HG02884 (cell line): ENCODE results near the gene POM121C.
"Not testable (repeated sequence)": the region's sequence is repeated elsewhere in the genome, so short reads cannot be mapped to it uniquely, and the experiment has no call there.

Experiments used
- ATAC-seq: cut with Tn5 transposase; IDR thresholded peaks from one replicate; pipeline ENCODE4 v1.9.1; 2021; ENCODE audit warnings: mild to moderate bottlenecking, moderate library complexity; ENCODE audit not compliant: unreplicated experiment

The POM121C gene

GRCh38 chr7:75485979-75486643 is at the start of gene POM121C:
Gene POM121C, minus strand, starts transcription at chr7:75486299. Its CDS starts 44,803 bp downstream, at chr7:75441496.
- ATAC-seq, result peak; percentile 91

DNA sequence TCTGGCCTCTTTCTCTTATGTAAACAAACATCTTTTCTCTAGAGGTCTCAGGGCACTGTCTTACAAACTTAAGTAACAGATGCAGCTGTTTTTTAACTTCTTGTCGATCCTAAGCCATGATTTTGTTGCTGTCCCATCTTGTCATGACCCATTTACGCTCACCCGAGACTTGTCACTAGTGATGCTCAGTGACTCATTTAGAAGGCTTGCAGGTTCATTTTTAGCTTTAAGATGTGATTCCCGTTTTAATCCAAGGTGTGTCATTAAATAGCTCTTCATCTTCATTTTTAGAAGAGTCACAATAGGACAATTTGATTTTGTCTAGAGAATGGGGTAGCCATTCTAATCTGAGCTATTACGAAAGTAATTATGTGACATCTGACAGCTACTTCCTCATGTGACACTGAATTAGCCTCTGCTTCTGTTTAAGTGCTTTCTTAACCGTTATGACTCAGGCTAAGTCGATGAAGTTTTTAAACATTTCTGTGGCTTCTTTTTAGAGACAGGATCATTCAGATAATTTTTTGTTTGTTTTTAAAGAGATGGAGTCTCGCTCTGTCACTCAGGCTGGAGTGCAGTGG is 48.7 kb upstream of the POM121C start:
- peak; percentile 68 for ATAC-seq

GRCh38 chr7:75533926-75534325 is 47.8 kb upstream of the POM121C start:
- ATAC-seq, result no peak

GRCh38 chr7:75532639-75533038 is 46.5 kb upstream of the POM121C start:
- ATAC-seq, result no peak

DNA sequence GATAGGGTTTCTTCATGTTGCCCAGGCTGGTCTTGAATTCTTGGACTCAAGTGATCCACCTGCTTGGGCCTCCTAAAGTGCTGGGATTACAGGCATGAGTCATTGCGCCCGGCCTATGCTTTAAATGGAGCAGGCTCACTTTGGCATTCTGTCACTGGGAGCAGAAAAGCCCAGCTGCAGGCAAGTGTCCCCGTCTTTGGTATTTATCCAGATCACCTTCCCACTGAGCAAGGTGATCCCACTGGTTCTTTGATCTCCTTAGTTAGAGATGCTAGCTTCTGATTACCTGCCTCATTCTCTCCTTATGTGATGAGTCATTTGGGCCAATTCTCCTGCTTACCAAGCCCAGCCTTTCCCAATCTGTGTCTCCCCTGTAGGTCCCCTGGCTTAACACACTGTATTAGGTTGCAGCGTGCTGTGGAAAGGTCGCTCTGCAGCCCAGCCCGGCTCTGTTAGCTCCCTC is 45.3 kb upstream of the POM121C start:
- ATAC-seq, result no peak

- not testable (repeated sequence) for ATAC-seq
Observed at GRCh38 chr7:75527224-75527722, 41.2 kb upstream of the POM121C start.

DNA sequence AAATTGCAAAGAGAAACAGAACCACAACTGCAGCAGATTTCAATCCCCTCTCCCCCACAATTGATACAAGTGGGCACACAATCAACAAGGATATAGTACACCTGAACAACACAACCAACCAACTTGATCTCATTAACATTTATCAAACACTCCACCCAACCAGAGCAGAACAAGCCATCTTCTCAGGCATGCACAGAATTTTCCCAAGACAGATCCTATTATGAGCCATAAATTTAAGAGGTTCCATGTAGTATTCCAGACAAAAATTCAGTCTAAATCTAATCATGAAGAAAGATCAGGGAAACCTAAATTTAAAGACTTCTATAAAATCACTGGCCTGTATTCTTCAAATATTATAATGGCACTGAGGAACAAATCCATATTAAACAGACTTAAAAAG is 35.6 kb upstream of the POM121C start:
- not testable (repeated sequence) for ATAC-seq

DNA sequence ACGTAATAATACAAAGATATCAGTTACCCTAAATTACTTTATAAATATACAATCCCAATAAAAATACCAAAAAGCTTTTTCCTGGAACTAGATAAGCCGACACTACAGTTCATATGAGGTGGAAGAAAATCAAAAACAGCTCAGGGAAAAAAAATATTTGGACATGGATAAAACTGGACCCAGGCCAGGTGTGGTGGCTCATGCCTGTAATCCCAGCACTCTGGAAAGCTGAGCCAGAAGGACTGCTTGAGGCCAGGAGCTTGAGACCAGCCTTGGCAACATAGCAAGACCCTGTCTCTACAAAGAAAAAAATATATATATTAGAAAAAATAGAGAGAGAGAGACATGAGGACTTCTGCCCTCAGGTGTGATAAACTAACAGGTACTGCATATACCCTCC is 32.7 kb upstream of the POM121C start:
- not testable (repeated sequence) for ATAC-seq

DNA sequence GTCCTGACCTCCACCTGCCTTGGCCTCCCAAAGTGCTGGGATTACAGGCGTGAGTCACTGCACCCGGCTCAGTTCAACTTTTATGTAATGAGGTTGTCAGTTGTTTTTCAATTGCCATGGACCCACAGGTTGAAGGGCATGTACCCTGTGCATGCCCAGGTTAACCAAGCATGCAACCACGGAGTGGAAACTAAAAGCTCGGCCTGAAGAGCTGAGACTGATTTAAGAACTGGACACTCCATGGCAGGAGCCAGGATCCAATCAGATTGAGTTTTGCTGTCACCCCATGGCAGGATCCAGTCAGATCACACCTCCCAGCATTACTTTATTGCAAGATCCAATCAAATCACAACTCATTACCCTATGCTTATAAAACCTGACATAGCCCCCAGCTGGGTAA is 22.9 kb upstream of the POM121C start:
- not testable (repeated sequence) for ATAC-seq

- ATAC-seq, result not testable (repeated sequence)
Observed at GRCh38 chr7:75492020-75492419, 5.9 kb upstream of the POM121C start, which contains the start of gene SPDYE5. Gene SPDYE5, plus strand, starts transcription at chr7:75492320. Its CDS starts 1,728 bp downstream, at chr7:75494048.

GRCh38 chr7:75485355-75485978 is 632 bp downstream of the POM121C start:
- ATAC-seq, result peak; percentile 20

DNA sequence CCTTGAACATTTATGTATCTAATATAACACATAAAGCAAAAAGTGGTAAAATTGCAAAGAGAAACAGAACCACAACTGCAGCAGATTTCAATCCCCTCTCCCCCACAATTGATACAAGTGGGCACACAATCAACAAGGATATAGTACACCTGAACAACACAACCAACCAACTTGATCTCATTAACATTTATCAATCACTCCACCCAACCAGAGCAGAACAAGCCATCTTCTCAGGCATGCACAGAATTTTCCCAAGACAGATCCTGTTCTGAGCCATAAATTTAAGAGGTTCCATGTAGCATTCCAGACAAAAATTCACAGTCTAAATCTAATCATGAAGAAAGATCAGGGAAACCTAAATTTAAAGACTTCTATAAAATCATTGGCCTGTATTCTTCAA is 5.8 kb downstream of the POM121C start:
- not testable (repeated sequence) for ATAC-seq

DNA sequence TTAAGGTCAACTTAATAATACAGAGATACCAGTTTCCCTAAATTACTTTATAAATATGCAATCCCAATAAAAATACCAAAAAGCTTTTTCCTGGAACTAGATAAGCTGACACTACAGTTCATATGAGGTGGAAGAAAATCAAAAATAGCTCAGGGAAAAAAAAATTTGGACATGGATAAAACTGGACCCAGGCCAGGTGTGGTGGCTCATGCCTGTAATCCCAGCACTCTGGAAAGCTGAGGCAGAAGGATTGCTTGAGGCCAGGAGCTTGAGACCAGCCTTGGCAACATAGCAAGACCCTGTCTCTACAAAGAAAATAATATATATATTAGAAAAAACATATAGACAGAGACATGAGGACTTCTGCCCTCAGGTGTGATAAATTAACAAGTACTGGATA is 8.6 kb downstream of the POM121C start:
- not testable (repeated sequence) for ATAC-seq

DNA sequence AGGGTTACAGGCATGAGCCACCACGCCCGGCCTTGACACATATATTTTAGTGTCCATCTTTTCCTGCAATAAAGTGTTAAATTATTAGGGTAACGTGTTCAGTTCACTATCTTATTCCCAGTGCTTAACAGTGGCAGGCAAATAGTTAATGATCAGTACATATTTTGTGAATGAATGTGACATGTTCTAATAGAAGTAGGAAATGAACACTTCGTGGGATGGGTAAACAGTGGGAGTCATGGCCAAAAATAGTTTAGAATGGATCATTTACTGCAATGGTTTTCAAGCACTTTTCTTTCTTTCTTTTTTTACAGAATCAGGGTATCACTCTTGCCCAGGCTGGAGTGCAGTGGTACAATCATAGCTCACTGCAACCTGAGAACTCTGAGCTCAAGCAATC is 15.9 kb downstream of the POM121C start:
- ATAC-seq, result not testable (repeated sequence)

- not testable (repeated sequence) for ATAC-seq
Observed at GRCh38 chr7:75460541-75460940, 25.6 kb downstream of the POM121C start.

GRCh38 chr7:75458034-75458433 is 28.1 kb downstream of the POM121C start:
- not testable (repeated sequence) for ATAC-seq

DNA sequence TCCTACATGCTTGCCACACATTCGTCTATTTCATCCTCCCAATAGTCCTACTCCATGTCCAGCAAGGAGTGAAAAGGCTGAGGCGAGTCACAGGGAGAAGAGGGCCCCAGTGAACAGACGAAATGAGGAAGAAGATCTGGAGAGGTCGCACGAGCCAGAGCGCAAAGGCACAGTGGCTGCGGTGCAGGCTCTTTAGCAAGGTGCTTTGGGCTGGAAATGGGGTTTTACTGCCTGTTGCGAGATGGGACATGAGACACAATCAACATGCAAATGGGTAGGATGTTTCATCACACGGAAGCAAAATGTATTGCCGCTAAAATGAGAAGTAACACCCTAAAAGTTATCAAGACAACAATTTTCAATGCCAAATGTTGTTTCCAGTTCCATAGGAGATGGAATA is 29.7 kb downstream of the POM121C start:
- ATAC-seq, result not testable (repeated sequence)

DNA sequence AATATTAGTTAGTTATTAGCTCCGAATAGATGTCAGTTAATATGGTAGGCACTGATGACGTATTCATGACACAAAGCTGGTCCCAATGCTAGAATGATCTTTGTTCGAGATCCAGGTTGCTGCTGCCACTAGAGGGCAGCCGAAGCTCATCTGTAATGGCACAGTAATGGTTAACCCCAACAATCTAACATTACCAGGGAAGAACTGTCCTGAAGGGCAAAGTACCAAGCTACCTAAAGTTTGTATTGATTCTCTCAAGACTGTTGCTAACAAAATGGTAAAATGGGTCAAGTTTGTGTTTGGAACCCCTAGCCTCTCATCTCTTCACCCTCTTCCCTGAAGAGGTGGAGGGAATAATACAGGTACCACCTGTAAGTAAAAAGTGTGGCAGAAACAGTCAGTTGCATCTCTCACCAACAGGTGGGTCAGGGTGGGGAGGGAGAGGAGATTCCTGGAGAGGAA is 33.6 kb downstream of the POM121C start:
- not testable (repeated sequence) for ATAC-seq

DNA sequence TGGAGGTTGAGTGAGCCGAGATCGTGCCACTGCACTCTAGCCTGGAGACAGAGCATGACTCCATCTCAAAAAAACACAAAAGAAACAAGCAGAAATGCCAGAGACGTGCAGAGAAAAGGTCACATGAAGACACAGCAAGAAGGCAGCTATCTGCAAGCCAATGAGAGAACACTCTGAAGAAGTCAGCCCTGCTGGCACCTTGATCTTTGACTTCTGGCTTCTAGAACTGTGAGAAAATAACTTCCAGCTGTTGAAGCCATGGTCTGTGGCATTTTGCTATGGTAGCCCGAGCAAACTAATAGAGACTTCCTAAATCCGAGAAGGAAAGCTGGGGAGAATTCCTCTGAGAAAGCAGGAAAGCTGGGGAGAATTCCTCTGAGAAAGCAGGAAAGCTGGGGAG is 36.2 kb downstream of the POM121C start:
- not testable (repeated sequence) for ATAC-seq

DNA sequence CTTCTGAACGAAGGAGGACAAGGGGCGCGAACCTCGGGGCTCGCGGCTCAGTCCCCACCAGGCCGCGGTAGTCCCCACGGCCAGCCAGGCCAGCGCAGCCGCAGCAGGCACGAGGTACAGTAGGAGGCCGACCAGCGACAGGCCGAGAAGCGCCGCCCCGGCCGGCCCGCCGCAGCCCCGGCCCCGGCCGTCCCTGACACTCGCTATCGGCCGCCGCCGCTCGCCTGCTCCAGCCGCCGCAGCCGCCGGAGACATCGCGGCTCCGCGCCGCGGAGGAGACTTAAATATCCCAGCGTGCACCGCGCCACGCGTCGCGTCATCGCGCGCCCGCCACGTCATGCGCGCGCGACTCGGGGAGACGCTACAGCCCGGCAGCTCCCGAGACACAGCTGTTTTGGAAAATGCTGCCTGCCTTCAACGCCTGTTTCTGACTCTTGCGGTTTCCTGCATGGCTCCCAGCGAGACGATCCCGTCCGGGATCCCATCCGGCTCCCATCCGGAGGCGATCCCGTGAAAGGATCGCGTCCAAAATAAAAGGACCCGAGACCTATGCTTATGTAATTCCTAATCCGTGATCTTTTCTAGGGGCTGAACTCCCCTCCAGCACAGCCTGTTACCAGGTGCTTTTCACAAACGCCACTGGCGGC is 43.5 kb downstream of the POM121C start:
- peak; percentile 81 for ATAC-seq

- peak; percentile 33 for ATAC-seq
Observed at GRCh38 chr7:75442101-75442464, 44.0 kb downstream of the POM121C start.
